HUES6 (cell line): ENCODE data around the gene PHF14.

Experiments used
- H3K27ac ChIP-seq: 2 replicates; pipeline ENCODE4 v1.7.0; 2013; ENCODE audit warnings: low read depth, mild to moderate bottlenecking, low read length, inconsistent platforms
- H3K27me3 ChIP-seq: 2 replicates; pipeline ENCODE4 v1.6.1; 2013; ENCODE audit warnings: low read length; ENCODE audit not compliant: control insufficient read depth, insufficient read depth
- H3K36me3 ChIP-seq: 2 replicates; pipeline ENCODE4 v1.6.1; 2013; ENCODE audit warnings: low read length; ENCODE audit not compliant: control insufficient read depth, insufficient read depth
- H3K4me1 ChIP-seq: 2 replicates; pipeline ENCODE4 v1.6.1; 2013; ENCODE audit warnings: low read length; ENCODE audit not compliant: control insufficient read depth, insufficient read depth
- H3K4me3 ChIP-seq: 2 replicates; pipeline ENCODE4 v1.5.1; 2013; ENCODE audit warnings: low read depth, low read length
- H3K9ac ChIP-seq: one replicate; pipeline ENCODE4 v1.6.1; 2013; ENCODE audit warnings: mild to moderate bottlenecking, low read length
- H3K9me3 ChIP-seq: 2 replicates; pipeline ENCODE4 v1.6.1; 2013; ENCODE audit warnings: low read depth, low read length; ENCODE audit not compliant: control insufficient read depth, insufficient read depth

The PHF14 gene

GRCh38 chr7:11193131-11193867 is 219.6 kb downstream of the PHF14 start:
- peak overlapping the region; percentile 54; the same call in 1 of the 2 replicates for H3K27ac ChIP-seq
- peak overlapping the region; percentile 51 for H3K9ac ChIP-seq
- H3K4me3 ChIP-seq = peak overlapping the region; percentile 54
- H3K36me3 ChIP-seq = no peaks in the 10 kb centered on the region
- peaks cover 41% of the 10 kb centered on the region for H3K27me3 ChIP-seq
- H3K4me1 ChIP-seq = peaks cover 47% of the 10 kb centered on the region
- no peaks in the 10 kb centered on the region for H3K9me3 ChIP-seq

GRCh38 chr7:11193888-11194287 is 220.2 kb downstream of the PHF14 start:
- Histone ChIP-seq H3K4me3 (peak overlapping the region; percentile 54), H3K4me1 (peaks cover 44% of the 10 kb centered on the region), H3K9me3 (no peaks in the 10 kb centered on the region), H3K36me3 (no peaks in the 10 kb centered on the region), H3K9ac (peak overlapping the region; percentile 51), H3K27me3 (peaks cover 35% of the 10 kb centered on the region), H3K27ac (peak overlapping the region; percentile 54; the same call in 1 of the 2 replicates)

- Histone ChIP-seq H3K9ac (no peak overlapping the region), H3K27me3 (peaks cover 32% of the 10 kb centered on the region), H3K4me3 (no peak overlapping the region), H3K9me3 (no peaks in the 10 kb centered on the region), H3K36me3 (no peaks in the 10 kb centered on the region), H3K27ac (no peak overlapping the region), H3K4me1 (peaks cover 44% of the 10 kb centered on the region)
These were observed 220.8 kb downstream of the PHF14 start for GRCh38 chr7:11194492-11194891.

GRCh38 chr7:11195502-11195901 is 221.8 kb downstream of the PHF14 start:
- Histone ChIP-seq H3K27ac (no peak overlapping the region), H3K9ac (no peak overlapping the region), H3K4me3 (no peak overlapping the region), H3K27me3 (peaks cover 32% of the 10 kb centered on the region), H3K4me1 (peaks cover 44% of the 10 kb centered on the region), H3K36me3 (no peaks in the 10 kb centered on the region), H3K9me3 (no peaks in the 10 kb centered on the region)

- no peaks in the 10 kb centered on the region for H3K9me3 ChIP-seq
These were observed 222.5 kb downstream of the PHF14 start for GRCh38 chr7:11196143-11196542.

GRCh38 chr7:11203224-11203623 is 229.6 kb downstream of the PHF14 start:
- no peak overlapping the region for H3K9ac ChIP-seq
- no peaks in the 10 kb centered on the region for H3K4me1 ChIP-seq
- no peak overlapping the region for H3K4me3 ChIP-seq
- no peaks in the 10 kb centered on the region for H3K27me3 ChIP-seq
- no peak overlapping the region for H3K27ac ChIP-seq
- H3K9me3 ChIP-seq = no peaks in the 10 kb centered on the region
- no peaks in the 10 kb centered on the region for H3K36me3 ChIP-seq

More at GRCh38 chr7:11196143-11196542, 222.5 kb downstream of the PHF14 start:
- Histone ChIP-seq H3K27me3 (peaks cover 27% of the 10 kb centered on the region), H3K27ac (no peak overlapping the region), H3K36me3 (no peaks in the 10 kb centered on the region), H3K4me3 (no peak overlapping the region), H3K4me1 (peaks cover 38% of the 10 kb centered on the region), H3K9ac (no peak overlapping the region)

- Histone ChIP-seq H3K9ac (no peak overlapping the region), H3K36me3 (no peaks in the 10 kb centered on the region), H3K27me3 (no peaks in the 10 kb centered on the region), H3K4me1 (no peaks in the 10 kb centered on the region), H3K4me3 (no peak overlapping the region), H3K27ac (no peak overlapping the region), H3K9me3 (no peaks in the 10 kb centered on the region)
These were observed 230.0 kb downstream of the PHF14 start for GRCh38 chr7:11203683-11204082.

- no peaks in the 10 kb centered on the region for H3K36me3 ChIP-seq
- H3K9me3 ChIP-seq = no peaks in the 10 kb centered on the region
- H3K27ac ChIP-seq = no peak overlapping the region
These were observed 232.7 kb downstream of the PHF14 start for GRCh38 chr7:11206177-11206899.

GRCh38 chr7:11207565-11207964 is 233.9 kb downstream of the PHF14 start:
- no peaks in the 10 kb centered on the region for H3K9me3 ChIP-seq
- no peak overlapping the region for H3K27ac ChIP-seq
- no peaks in the 10 kb centered on the region for H3K36me3 ChIP-seq
- H3K27me3 ChIP-seq = no peaks in the 10 kb centered on the region
- no peak overlapping the region for H3K4me3 ChIP-seq
- no peak overlapping the region for H3K9ac ChIP-seq
- no peaks in the 10 kb centered on the region for H3K4me1 ChIP-seq

More at GRCh38 chr7:11206177-11206899, 232.7 kb downstream of the PHF14 start:
- Histone ChIP-seq H3K4me1 (no peaks in the 10 kb centered on the region), H3K4me3 (no peak overlapping the region), H3K9ac (no peak overlapping the region), H3K27me3 (no peaks in the 10 kb centered on the region)

GRCh38 chr7:11208883-11209465 is 235.3 kb downstream of the PHF14 start:
- no peaks in the 10 kb centered on the region for H3K27me3 ChIP-seq
- no peaks in the 10 kb centered on the region for H3K9me3 ChIP-seq
- no peak overlapping the region for H3K27ac ChIP-seq
- no peak overlapping the region for H3K4me3 ChIP-seq
- H3K4me1 ChIP-seq = no peaks in the 10 kb centered on the region
- H3K9ac ChIP-seq = no peak overlapping the region
- no peaks in the 10 kb centered on the region for H3K36me3 ChIP-seq

GRCh38 chr7:11210374-11210773 is 236.7 kb downstream of the PHF14 start:
- no peaks in the 10 kb centered on the region for H3K4me1 ChIP-seq
- no peaks in the 10 kb centered on the region for H3K36me3 ChIP-seq
- H3K9ac ChIP-seq = no peak overlapping the region
- H3K4me3 ChIP-seq = no peak overlapping the region
- H3K27ac ChIP-seq = no peak overlapping the region
- H3K27me3 ChIP-seq = no peaks in the 10 kb centered on the region
- no peaks in the 10 kb centered on the region for H3K9me3 ChIP-seq
